NCI-H146 (cell line): ENCODE results near the gene STUM.
"Not testable (repeated sequence)": the region's sequence is repeated elsewhere in the genome, so short reads cannot be mapped to it uniquely, and the experiment has no call there.

Source experiments
- DNase-seq: peaks from one replicate; lab custom pipeline; 2025; lab: John Stamatoyannopoulos, UW

STUM gene, protein sequence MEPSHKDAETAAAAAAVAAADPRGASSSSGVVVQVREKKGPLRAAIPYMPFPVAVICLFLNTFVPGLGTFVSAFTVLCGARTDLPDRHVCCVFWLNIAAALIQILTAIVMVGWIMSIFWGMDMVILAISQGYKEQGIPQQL

DNA sequence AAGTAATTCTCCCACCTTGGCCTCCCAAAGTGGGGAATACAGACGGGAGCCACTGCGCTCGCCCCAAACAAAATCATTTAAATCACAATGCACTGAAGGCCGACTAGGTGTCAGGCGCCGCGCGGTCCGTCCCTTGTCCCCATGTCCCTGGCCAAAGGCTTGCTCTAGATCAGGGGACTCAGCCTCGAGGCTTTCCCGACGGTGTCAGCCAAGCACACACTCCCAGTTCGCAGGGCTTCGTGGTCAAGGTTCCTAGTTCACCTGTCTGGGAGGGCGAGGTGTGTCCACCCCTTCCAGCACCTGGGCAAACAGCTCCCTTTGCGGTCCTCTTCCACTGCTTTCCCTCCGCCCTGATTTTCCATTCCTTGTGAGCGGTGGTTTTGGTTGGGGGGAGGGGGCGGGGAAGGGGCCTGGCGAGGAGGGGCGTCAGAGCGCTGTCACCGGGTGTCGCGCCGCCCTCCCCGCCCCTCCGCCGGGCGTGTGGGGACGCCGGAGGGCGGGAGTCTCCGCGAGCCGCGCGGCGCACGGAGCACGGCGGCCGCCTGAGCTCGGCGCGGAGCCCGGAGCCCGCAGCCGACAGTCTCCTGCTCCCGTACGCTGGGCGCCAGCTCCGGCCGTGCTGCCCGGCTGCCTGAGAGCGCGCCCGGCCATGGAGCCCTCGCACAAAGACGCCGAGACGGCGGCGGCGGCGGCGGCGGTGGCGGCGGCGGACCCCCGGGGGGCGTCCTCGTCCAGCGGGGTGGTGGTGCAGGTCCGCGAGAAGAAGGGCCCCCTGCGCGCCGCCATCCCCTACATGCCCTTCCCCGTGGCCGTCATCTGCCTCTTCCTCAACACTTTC, at the start of gene STUM:
STUM (plus strand) TSS at position 509 of the 838 bp plus-strand sequence; CDS start at position 650, 141 bp downstream.
- peak; percentile 71 for DNase-seq

DNA sequence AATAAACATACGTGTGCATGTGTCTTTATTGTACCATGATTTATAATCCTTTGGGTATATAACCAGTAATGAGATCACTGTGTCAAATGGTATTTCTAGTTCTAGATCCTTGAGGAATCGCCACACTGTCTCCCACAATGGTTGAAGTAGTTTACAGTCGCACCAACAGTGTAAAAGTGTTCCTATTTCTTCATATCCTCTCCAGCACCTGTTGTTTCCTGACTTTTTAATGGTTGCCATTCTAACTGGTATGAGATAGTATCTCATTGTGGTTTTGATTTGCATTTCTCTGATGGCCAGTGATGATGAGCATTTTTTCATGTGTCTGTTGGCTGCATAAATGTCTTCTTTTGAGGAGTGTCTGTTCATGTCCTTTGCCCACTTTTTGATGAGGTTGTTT, 48.9 kb upstream of the STUM start:
- not testable (repeated sequence) for DNase-seq

DNA sequence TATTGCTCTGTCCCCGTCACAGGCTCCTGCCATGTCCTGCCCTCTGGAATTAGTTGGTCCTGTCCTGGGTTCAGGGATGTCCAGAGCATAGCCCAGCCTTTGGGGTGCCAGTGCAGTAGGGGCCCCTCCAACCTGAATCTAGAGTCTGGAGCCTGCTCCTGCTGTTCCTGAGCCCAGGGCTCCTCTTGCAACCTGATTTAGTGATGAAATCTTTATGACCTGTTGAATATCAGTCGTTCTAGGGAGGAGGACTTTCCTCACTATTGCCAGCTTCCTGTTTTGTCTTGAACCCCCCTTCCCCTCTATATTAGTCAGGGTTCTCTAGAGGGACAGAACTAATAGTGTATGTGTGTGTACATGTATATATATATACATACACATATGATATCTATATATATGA, 42.5 kb upstream of the STUM start:
- no peak for DNase-seq

DNA sequence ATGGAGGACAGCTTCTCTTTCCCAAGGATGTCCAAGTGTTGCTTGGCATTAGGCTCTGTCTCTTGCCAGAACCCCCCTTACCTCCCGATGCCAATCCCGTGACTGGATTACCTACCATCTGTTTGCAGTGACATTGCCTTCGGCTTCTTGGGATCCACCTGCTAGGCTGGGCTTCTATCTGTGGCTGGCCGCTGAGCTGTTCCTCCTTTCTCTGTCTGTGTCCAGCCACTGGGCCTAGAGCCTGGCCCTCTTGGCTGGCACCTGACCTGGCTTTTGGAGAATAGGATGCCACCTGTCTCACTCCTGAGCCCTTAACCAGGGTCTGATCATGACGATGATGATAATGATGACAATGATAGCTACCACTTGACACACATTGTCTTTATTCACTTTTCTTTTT, 41.6 kb upstream of the STUM start:
- DNase-seq, result no peak

DNA sequence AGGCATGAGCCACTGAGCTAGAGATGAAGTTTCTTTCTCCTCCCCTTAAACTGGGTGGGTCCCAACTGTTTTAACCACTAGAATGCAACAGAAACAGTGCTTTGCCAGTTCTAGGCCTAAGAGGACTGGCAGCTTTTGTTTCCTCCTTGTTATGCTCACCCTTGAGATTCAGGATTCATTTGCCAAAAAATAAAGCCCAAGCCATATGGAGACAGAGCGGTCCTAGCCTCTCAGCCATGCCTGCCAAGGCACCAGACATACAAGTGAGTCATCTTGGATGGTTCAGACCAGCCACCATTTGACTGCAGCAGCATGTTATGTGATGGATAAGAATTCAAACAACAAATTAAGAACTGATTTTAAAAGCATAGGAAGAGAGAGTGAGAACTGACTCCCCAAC, 38.1 kb upstream of the STUM start:
- DNase-seq, result no peak

DNA sequence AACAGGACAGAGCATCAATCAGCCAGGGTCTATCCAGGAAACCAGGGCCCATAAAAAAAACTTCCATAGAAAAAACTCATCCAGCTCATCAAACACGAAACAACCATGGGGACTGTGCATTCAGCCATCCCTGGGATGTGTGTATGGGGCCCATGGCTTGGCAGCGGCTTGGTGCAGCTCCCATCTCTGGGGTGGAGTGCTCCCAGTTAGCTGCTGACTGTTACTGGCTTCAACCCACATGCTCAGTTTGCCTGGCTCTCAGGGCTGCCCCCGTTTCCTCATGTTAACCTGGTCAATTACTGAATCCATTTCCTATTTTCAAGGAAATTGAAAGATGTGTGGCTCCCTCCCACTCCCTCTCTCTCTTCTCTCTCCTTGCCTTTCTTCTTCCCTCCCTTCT, 37.3 kb upstream of the STUM start:
- DNase-seq, result no peak

DNA sequence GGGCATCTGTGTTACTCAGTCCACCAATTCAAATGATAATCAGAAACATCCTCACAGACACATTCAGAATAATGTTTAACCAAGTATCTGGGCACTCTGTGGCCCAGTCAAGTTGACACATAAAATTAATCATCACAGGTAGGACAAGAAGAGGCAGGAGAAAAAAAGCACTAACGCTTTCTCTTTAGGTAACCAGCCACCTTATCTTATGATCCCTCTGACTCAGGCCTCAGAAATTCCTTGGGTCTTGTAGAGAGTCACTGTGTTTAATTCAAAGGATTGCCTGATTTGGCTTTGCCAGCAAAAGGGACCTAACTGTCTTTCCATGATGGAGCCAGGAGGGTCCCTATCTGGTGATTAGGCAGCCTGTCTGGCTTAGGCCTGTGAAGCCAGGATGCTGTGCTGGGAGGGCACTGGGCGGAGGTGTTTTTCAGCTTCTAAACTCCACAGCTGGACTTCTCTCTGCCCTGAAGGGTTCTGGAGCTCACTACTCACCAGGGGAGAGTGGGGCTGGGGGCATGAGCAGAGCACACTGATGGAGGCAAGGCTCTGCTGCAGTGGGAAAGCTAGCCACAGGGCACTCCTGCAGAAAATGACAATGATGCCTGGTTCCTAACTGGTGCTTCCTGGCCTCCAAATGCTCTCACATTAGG, 36.4 kb upstream of the STUM start:
- no peak for DNase-seq

DNA sequence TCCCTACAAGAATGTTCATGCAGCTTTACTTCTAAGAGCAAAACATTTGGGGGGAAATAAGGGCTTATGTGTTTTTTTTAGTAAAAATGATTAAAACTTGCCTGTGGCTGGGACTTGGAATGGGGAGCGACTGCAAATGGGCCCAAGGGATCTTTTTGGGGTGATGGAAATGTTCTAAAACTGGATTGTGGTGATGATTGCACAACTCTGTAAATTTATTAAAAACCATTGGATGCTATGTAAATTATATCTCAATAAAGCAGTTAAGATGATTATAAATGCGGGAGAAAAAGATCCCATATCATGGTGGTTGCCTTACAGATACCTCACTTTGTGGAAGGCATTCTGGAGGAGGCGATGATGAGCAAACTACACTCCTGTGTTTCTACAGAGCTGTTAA, 30.2 kb upstream of the STUM start:
- DNase-seq, result no peak

DNA sequence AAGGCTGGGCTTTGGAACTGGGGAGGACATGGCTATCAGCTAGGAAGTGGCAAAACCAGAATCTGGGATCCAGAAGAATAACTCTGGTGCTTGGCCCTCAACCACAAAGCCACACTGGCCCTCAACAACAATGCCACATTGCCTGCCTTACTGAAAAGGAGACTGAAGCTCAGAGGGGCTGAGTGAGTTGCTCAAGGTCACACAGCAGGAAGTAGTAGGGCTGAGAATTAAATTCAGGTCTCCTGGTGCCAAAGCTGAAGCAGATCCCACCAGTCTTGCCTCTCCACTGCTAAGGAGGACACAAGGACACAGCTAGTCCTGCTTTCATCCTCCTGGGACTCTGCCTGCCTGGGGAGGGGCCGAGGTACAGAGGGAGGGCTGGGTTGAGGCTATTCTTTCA, 29.4 kb upstream of the STUM start:
- no peak for DNase-seq

DNA sequence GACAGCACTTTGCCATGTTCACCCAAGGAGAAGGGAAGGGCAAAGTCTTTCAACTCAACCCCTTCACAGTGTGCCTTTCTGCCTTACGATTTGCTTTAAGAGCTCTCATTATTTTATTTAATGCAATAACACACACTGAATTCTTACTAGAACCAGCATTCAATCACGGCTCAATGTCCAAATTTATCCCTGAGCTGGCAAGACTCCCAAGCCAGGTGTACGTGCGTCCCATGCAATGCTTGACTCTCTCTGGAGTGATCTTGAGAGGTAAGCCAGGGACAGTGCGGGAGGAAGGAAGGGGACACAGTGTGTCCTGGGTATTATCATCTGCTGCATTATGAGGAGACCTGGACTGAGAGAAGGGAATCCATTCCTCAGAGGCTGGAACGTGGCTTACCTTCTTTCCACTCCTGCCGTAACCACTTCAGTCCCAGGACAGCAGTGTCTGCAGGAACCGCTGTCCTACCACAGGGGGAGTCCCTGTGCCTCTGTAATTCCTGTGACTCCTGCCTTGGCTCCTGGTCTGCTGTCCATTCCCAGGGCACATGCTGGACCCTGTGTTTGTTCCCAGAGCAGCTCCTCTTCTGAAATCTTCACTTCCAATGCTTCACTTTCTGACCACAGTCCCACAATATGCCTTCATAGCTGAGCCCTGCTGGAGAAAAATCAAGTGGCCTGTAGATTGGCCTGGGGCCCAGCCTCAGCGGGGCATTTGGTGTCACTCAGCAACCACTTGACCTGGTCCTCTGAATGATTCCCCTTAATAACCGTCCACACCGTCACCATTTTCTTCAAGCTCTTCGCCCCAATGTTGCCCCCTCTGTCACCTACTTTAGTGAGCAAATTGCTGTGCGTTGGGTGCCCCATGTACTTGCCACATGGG, 28.6 kb upstream of the STUM start:
- DNase-seq, result peak; percentile 70

DNA sequence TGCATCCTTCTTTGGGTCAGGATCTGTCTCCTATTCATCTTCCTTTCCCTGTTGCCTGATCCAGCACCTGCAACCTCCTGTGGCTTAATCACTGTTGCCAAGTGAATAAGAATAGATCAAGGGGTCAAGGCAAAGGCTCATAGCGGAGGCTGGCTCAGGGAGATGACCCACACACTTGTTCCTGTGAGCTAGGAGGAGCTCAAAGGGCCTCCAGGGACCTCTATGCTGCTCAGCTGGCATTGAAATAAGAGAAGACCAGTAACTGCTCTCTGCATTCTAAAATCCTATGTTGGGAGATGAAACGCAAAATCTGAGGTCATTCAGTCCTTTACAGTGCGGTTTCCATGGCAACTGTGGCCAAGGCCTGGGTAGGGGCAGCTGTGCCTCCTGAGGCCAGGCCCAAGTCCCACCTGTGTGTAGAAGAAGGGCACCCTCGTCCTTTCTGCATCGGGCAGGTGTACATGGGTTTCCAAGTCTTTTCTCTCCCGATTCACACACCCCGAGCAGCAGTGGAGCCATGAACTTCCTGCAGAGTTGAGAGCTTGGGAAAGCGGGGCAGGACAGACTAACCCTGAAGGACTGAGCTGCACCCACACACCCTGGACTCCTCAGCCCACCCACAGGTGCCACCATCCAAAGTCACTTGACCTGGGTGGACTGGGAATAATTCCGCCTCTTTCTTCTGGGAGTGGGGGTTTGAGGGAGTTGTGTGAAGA, 27.8 kb upstream of the STUM start:
- peak; percentile 82 for DNase-seq

DNA sequence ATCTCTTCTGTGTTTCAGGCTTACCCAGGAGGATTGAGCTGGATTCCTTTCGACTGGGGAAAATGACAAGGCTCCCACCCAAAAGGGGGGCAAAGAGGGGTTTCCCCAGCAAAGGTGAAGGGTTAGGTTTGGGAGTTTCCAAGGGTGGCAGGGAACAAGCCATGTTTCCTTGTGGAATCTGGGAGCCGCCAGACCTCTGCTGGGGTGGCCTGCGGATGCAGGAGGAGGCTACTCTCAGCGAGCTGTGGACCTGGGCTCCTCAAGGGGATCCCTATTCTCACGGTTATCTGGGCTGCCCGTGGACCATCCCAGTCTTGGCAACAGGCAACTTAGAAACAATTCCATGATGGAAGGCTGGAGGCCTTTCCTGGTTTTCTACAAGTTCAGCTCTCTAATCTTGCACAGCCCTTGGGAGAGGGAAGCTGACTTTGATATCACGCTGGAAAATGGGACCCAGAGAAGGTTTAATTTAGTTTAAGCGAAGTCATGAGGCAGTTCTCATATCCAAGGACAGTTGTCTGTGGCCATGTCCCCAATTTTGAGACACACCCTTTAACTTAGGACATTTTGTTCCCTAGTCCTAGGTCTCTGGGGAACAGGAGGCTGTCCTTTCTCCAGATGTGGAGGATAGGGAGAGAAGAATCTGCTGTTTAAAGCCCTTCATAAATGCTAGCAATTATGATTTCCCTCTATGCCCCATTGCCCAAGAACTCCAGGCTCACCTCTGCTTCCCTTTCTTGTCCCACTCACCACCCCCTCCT, 24.7 kb upstream of the STUM start:
- no peak for DNase-seq

DNA sequence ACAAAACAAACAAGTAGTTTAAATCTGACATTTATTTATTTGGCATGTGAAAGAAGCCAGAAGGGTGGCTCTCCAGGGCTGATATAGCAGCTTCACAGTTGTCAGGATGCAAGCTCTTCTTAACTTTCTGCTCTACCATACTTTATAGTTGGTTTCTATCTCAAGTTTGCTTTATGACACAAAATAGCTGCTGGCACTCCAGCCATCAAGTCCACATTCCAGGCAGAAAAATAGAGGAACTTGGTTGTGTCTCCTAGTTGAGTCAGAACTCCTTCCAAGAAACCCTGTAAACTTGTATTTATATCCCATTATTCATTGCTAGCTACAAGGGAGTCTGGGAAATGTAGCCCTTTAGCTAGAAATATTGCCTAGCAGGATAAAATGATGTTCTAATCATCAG, 24.0 kb upstream of the STUM start:
- DNase-seq, result no peak

DNA sequence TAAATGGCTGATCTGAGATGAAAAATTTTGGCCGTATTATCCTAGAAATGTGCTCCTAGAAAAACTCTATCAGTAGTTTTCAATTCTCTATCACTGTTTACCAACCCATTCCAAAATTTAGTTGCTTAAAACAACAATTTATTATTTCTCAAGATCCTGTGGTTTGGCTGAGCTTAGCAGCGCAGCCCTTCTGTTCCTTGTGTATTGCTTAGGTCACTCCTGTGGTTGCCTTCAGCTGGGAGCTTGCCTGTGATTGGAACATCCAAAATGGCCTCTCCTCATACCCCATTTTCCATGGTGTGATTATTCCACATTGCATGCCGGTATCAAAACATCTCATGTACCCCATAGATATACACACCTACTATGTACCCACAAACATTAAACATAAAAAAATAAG, 22.8 kb upstream of the STUM start:
- DNase-seq, result no peak

DNA sequence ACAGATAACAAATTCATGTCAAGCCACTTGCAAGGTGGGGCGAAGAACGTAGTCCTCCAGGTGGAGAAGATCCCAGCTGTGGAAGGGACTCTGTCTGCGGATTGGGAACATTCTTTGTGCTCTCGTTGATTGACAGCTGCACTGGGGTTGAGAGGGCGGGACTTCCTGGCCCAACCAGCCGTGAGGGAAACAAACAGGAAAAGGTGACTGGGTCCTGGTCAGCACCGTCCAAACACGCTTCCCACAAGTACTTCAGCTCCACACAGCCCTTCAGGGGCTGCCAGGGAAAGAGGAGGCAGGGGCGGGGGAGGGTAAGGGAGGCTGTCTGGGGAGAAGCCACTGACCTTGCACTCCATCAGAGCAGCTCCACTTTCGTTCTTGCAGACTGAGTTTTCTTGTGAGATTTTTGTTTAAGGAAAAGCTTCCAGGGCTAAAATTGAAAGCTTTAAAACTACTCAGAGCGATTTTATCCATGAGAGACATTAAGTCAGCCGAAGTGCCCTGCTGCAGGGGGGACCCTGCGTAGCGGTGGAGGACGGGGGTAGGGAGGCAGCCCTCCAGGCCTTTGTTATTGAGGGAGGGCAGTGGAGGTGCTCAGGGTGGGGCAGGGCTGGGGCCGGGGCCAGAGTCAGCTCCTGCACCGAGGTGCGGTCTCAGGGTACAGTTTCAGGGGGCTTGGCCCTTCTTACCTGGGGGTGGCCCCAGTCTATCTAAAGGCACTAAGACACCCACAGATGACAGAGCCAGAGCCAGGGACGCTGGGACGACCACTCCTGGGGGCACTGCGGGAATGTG, 21.6 kb upstream of the STUM start:
- no peak for DNase-seq

DNA sequence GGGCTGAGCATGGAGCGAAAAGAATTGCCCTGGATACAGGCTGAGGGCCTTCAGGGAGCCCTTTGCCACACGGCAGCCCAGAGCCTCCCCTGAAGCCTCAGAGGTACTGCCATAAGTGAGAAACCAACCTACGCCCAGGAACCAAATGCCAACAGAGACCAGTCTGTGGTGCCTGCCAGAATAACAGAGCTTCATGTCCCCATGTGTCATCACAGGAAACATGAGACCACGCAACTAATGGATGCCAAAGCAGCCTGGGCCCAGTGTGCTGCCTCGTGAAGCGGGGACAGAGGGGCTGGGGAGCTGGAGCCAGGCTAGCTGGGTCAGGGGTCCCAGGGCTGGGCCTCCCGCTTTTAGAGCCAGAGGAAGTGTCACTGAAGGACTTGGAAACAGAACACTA, 18.7 kb upstream of the STUM start:
- DNase-seq, result no peak

DNA sequence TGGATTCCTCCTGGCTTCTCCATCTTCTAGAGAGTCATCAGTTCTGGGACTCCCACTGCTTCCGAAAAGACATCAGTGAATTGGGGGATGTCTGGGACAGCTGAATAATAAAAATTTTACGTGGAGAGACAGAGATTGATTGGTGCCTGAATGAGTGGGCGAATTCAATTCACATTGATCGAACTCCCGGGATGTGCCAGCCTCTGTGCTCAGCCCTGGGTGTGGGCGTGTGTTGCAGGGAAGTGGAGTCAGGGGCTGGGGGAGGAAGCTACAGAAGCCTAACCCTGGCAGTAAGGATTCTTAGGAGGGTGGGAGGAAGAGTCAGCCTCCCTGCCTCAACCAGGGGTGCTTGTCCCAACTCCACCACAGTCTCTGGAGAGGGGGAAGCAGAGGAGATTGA, 18.0 kb upstream of the STUM start:
- no peak for DNase-seq

DNA sequence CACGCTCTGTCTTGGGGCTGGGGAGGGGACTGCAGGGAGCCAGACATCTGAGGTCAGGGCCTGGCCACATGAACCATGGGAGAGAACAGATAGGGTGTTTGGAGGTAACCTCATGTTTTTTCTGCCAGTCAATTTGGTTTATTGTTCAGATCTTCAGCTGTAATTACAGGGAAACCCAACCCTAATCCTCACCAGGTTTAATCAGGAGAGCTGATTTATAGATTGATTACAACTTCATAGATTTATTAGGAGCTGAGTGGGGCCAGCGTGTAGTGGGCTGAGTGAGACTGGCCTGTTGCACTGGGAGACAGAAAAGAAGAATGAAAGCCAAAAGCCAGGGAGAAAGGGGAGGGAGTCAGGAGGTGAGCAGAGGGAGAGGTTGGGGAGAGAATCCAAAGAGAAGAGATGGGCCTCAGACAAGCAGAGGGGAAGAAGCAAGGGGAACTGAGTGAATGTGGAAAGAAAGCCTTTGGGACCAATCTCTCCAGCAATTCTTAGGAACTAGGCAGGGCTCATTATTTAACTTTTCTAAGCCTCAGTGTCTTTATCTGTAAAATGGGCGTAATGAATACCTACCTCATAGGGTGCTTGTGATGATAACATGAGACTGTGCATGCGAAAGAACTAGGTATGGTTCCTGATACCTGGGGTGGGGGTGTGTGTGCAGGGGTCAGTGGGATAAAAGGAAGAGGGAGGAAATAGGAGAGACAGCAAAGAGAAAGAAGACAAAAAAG, 17.0 kb upstream of the STUM start:
- no peak for DNase-seq

DNA sequence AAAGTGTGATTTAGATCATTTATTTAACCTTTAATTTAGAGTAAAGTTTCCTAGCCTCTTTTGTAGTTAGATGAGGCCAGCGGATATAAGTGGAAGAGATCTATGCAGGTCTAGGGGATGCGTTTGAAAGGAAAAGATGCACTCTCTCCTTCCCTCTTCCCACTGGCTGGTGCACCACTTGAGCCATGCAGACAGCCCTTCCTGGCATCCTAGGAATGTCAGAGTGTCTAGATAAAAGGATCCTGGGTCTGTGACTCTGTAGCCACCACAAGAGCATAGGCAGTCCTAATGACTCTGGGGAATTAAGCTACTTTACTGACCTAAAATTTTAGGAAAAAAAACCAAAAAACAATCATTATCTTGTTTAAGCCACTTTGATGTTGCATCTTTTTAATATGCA, 16.0 kb upstream of the STUM start:
- no peak for DNase-seq
